Thoracic aorta (tissue), 2 donors: ENCODE data around the gene PATL2. TPM values are rescaled to one million over a fixed set of nuclear protein-coding genes. Genes with fewer than 3 reads are reported as not detected.
A peak's percentile ranks its signal among the peaks of the same experiment; 100 is the strongest.

Source experiments
- ATAC-seq: fragments of 150-250 bp; one replicate; pipeline ENCODE4 v1.8.0; 2017; ENCODE audit warnings: low read depth; ENCODE audit not compliant: insufficient number of reproducible peaks, low FRiP score
- DNase-seq: peaks from one replicate; pipeline ENCODE4 v3.0.0-alpha.2; 2020; ENCODE audit warnings: low spot score
- H3K27ac ChIP-seq, 2 donors: fragments of 200-600 bp; sonication (generic); 1 replicate in 1 of 2; 2 replicates in 1 of 2; pipeline ENCODE4 v1.5.1; 2016; ENCODE audit warnings: mild to moderate bottlenecking in 2 of 2, moderate library complexity in 2 of 2
- H3K27me3 ChIP-seq: fragments of 200-600 bp; sonication (generic); replicated peaks from 2 replicates; pipeline ENCODE4 v1.6.0; 2016; ENCODE audit warnings: mild to moderate bottlenecking; ENCODE audit not compliant: insufficient read depth
- H3K36me3 ChIP-seq: fragments of 200-600 bp; sonication (generic); one replicate; pipeline ENCODE4 v1.5.1; 2016
- H3K4me1 ChIP-seq, 2 donors: fragments of 200-600 bp; sonication (generic); 1 replicate in 1 of 2; 2 replicates in 1 of 2; pipeline versions ENCODE4 v1.5.1 to v1.6.0; 2016; ENCODE audit warnings: low read depth in 2 of 2, mild to moderate bottlenecking in 1 of 2; ENCODE audit not compliant: control insufficient read depth in 1 of 2
- H3K4me3 ChIP-seq: fragments of 200-600 bp; sonication (generic); 2 replicates; pipeline ENCODE4 v1.5.1; 2016; ENCODE audit warnings: mild to moderate bottlenecking
- H3K9me3 ChIP-seq: fragments of 200-600 bp; sonication (generic); 2 replicates; pipeline ENCODE4 v1.5.1; 2016
- total RNA-seq, 2 donors: library from RNA; depleted of rRNA; stranded (reverse); fragments of >200 nt; gene quantifications; one replicate each; pipeline versions ENCODE4 v1.1.0 to v1.2.3, GENCODE V29; 2016
- TF ChIP-seq, protein P1 (sequence below): fragments of 200-600 bp; sonication (generic); IDR thresholded peaks from one replicate; pipeline ENCODE4 v1.5.1; 2019; ENCODE audit warnings: antibody characterized with exemption

PATL2 gene
- total RNA-seq, 2 donors from 2014 or later, result 1.1 to 1.3 TPM

DNA sequence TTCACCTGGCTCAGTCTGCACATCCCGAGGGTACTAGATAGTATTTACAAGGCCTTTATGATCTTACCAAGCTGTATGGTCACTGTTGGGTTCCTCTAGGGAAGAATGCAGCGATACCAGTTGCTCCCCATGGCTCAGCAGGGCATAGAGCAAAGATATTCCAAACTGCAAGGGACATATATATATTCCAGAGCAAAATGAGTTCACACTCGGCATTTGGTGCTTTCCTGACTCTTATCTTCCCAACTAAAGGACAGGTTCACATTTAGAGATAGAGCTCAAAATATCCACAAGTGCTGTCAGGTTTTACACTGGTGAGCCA is 44.1 kb downstream of the PATL2 start:
- DNase-seq (no peak), ATAC-seq (no peak)
- Histone ChIP-seq H3K27me3 (no peaks in the 10 kb centered on the region), H3K4me3 (peak overlapping the region; percentile 11), H3K4me1 (peaks cover 9 to 13% of the 10 kb centered on the region in 2 donors), H3K27ac (no peak overlapping the region), H3K36me3 (no peaks in the 10 kb centered on the region), H3K9me3 (no peaks in the 10 kb centered on the region)
- TF ChIP-seq, protein P1, sequence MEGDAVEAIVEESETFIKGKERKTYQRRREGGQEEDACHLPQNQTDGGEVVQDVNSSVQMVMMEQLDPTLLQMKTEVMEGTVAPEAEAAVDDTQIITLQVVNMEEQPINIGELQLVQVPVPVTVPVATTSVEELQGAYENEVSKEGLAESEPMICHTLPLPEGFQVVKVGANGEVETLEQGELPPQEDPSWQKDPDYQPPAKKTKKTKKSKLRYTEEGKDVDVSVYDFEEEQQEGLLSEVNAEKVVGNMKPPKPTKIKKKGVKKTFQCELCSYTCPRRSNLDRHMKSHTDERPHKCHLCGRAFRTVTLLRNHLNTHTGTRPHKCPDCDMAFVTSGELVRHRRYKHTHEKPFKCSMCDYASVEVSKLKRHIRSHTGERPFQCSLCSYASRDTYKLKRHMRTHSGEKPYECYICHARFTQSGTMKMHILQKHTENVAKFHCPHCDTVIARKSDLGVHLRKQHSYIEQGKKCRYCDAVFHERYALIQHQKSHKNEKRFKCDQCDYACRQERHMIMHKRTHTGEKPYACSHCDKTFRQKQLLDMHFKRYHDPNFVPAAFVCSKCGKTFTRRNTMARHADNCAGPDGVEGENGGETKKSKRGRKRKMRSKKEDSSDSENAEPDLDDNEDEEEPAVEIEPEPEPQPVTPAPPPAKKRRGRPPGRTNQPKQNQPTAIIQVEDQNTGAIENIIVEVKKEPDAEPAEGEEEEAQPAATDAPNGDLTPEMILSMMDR, result no peak

DNA sequence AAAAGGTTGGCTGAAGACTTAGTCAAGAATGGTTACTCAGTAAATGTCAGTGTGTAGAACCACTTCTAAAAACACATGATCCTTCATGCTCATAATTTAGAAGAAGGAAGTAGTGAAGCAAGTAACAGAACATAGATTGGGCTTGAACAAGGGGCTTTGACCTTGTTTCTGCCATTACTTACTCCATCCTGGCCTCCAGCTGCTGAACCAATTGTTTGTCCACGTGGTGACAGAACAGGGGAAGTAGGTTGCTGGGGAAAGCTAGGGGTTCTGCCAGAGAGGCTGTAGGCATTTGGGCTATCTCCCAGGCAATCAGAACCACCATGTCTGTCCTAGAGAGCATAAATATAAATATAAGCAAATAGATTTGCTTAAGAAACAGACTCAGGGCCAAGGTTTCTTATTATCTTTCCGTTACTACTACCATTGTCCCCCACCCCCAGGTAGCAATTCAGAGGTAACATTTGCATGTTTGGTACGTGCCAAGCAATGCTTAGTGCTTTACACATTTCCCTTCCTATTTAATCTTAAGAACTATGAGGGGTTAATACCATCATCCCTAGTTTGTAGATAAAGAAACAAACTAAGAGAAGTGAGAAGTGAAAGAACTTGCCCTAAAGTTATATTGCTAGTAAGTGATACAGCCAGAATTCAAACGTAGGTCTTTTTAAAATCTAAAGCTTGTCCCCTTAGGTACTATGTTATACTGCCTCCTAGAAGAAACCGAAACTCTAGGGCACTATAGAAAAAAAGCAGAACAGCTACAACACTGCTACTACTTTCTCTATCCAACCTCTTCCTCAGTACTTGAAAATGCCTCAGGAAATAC is 44.7 kb downstream of the PATL2 start:
- Histone ChIP-seq H3K27me3 (no peaks in the 10 kb centered on the region), H3K4me1 (peaks cover 14 to 18% of the 10 kb centered on the region in 2 donors), H3K27ac (no peak overlapping the region), H3K36me3 (no peaks in the 10 kb centered on the region), H3K4me3 (peak overlapping the region; percentile 11), H3K9me3 (no peaks in the 10 kb centered on the region)
- DNase-seq (no peak), ATAC-seq (no peak)
- TF ChIP-seq, protein P1, result no peak

GRCh38 chr15:44663410-44664308 is 47.5 kb downstream of the PATL2 start, which contains the start of gene SPG11:
TSS of gene SPG11 (minus strand) at chr15:44663662. CDS start at chr15:44663647, 15 bp downstream.
- Histone ChIP-seq H3K27ac (peak within 1 kb of the TSS; percentile 92 to 98), H3K27me3 (no peaks in the 10 kb centered on the region), H3K4me3 (peak within 1 kb of the TSS; percentile 97), H3K9me3 (no peaks in the 10 kb centered on the region), H3K36me3 (no peaks in the 10 kb centered on the region), H3K4me1 (peaks cover 18% of the 10 kb centered on the region in 2 donors)
- ATAC-seq (peak; percentile 99), DNase-seq (peak; percentile 96)
- TF ChIP-seq, protein P1, result peak; percentile 94

- peak; percentile 8 for DNase-seq
Observed at GRCh38 chr15:44662478-44663409, 48.4 kb downstream of the PATL2 start.

More at GRCh38 chr15:44662478-44663409, 48.4 kb downstream of the PATL2 start:
- Histone ChIP-seq H3K9me3 (no peaks in the 10 kb centered on the region), H3K4me3 (peak overlapping the region; percentile 97), H3K27ac (peak overlapping the region; percentile 92 to 98), H3K27me3 (no peaks in the 10 kb centered on the region), H3K4me1 (peaks cover 18% of the 10 kb centered on the region in 2 donors), H3K36me3 (peaks cover 3% of the 10 kb centered on the region)
- peak; percentile 31 for ATAC-seq
- TF ChIP-seq, protein P1, result no peak
